ENCODE data around the gene PSKH1.
"Not testable (repeated sequence)": the region's sequence is repeated elsewhere in the genome, so short reads cannot be mapped to it uniquely, and the experiment has no call there.

PSKH1 gene

DNA sequence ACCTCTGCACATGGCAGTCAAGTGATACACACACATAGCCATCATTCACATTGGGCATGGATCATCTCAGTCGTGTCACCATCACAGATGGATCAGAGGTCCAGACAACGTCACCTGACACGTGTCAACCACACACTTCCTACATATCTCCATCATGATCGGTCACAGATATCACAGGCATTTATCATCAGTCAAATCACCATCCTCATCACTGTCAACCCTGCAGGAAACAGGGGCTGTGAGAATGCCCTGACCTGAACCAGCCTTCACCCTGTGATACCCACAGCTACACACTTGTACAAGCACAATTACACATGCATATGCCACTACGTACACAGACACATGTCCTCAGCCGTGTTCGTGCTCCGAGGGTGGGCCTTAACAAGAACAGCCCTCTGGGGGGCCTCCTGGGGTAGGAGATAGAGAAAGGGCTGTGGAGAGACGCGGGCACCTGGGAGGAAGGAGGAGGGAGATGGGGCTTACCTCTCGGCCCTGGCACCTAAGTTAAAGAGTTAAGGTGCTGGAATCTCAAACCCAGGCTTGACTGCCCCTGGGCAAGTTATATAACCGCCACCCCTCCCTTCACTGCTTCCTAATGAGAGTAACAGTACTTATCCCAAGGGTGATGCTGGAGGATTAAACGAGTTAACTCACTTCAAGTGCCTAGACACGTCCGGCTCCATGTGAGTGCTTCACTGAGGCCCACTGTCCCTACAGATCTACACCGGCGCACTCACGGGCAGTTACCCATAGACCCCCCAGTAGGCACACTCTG lies 74.3 kb downstream of the PSKH1 start:
- no peak for DNase-seq (ENCODE audit: low read depth, low spot score)
- H3K4me3 ChIP-seq (ENCODE audit: low read length) = peak overlapping the region; percentile 61

- DNase-seq (ENCODE audit: low read depth, low spot score) = no peak
- peak overlapping the region; percentile 61 for H3K4me3 ChIP-seq (ENCODE audit: low read length)
These were observed 74.9 kb downstream of the PSKH1 start for GRCh38 chr16:67967958-67968399.

GRCh38 chr16:67968400-67969253 lies 75.6 kb downstream of the PSKH1 start, which contains the start of gene SLC12A4:
Gene SLC12A4 (minus strand): TSS chr16:67968637. CDS start chr16:67968553, 84 bp downstream.
- peak; percentile 79 for DNase-seq (ENCODE audit: low read depth, low spot score)
- peak within 1 kb of the TSS; percentile 61 for H3K4me3 ChIP-seq (ENCODE audit: low read length)

DNA sequence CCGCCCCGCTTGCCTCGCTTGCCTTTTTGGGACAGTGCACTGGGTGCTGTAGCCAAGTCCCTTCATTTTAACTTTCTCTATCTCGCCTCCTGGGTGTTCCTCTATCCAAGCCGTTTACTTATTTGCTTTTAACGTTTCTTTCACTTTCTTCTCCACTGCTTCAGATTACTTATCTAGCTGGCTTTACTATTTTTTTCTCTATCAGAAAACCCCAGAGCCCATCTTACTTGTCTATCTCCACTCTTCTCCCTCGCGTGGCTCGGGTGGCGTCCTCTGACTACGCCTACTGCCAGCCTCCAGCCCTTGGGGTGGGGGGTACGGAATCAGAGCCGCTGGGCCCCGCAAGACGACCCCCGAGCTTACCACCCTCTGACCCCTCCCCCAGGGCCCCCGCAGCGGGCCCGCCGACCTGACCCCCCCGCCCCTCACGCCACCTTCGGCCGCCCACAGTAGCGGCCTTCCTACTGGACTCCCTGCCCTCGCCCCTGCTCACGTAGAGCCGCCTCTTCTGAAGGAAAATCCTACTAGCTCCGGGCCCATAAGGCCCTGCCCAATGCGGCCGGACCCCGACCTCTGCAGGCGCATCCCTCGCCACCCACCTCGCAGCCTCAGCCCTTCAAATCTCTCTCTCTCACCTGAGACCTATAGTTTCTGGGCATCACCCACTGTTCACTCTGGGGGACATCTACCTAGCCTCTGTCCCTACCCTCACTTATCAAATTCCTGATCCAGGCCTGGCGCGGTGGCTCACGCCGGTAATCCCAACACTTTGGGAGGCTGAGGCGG lies 76.4 kb downstream of the PSKH1 start:
- H3K4me3 ChIP-seq (ENCODE audit: low read length) = peak overlapping the region; percentile 61; the same call in 1 of the 2 replicates
- no peak for DNase-seq (ENCODE audit: low read depth, low spot score)

GRCh38 chr16:67971111-67971510 lies 78.1 kb downstream of the PSKH1 start:
- H3K4me3 ChIP-seq (ENCODE audit: low read length) = no peak overlapping the region
- no peak for DNase-seq (ENCODE audit: low read depth, low spot score)

GRCh38 chr16:67972285-67972684 lies 79.2 kb downstream of the PSKH1 start:
- DNase-seq (ENCODE audit: low read depth, low spot score); H3K4me3 ChIP-seq (ENCODE audit: low read length): not testable (repeated sequence)

DNA sequence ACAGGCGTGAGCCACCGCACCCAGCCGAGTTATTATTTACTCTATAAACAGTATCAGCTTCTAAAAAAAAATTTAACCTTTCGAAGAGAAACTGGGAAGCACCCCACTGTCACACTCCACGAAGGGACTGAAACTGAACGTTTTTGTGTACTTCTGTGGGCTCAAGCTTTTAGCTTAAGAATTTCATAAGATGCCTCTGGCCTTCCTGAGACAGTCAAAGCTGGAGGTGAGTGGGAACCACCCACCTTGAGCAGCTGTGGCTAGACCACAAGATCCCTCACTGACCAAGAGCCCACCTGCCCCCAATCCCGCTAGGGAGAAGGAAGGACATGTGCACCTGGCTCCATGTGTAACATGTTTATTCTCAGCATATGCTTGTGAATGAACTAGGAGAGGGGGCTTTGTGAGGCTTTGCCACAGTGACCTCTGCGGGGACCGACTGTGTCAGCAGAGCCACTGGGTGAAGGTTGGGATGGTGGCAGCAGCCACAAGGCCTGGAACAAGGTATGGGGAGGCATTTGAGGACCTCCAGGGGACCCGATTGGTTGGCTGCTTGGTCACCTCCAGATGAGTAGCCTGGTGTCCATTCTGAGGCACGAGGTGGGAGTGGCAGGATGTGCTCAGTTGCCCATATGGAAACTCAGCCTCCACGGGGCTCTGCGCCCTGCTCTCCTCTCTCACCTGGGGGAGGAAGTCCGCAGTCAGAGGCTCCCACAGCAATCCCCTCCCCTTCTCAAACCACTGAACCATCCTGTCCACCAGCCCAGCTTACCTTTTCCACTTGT lies 82.5 kb downstream of the PSKH1 start:
- H3K4me3 ChIP-seq (ENCODE audit: low read length) = no peak overlapping the region
- no peak for DNase-seq (ENCODE audit: low read depth, low spot score)

DNA sequence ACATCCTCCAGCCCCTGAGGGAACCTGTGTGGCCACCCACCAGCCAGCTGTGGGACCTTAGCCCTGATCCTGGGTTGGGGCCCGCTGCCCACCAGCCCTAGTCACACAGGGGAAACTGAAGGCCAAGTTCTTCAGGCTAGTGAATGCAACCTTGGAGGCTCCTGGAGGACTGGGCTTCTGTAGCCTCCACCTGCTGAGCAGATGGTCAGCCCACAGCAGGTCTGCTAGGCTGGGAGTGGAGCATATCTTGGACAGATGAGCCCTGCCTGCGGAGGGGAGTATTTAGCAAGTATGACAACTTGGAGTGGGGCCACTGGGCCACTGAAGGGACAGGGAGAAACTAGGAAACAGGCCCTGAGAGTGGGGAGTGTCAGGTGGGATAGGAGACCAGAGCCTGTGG lies 83.2 kb downstream of the PSKH1 start:
- DNase-seq (ENCODE audit: low read depth, low spot score) = no peak
- H3K4me3 ChIP-seq (ENCODE audit: low read length) = no peak overlapping the region

GRCh38 chr16:67977005-67977404 lies 84.0 kb downstream of the PSKH1 start:
- H3K4me3 ChIP-seq (ENCODE audit: low read length) = no peak overlapping the region
- no peak for DNase-seq (ENCODE audit: low read depth, low spot score)

GRCh38 chr16:67977469-67978227 lies 84.6 kb downstream of the PSKH1 start:
- no peak for DNase-seq (ENCODE audit: low read depth, low spot score)
- H3K4me3 ChIP-seq (ENCODE audit: low read length) = no peak overlapping the region
